Forelimb muscle (tissue), 1 donor: ENCODE results near the gene A1BG. TPM values are rescaled to one million over a fixed set of nuclear protein-coding genes. Genes with fewer than 3 reads are reported as not detected.
"Not testable (repeated sequence)": the region's sequence is repeated elsewhere in the genome, so short reads cannot be mapped to it uniquely, and the experiment has no call there.

Experiments
- DNase-seq: peaks from one replicate; pipeline ENCODE4 v3.0.0-alpha.2; 2013; ENCODE audit warnings: low read depth
- polyA plus RNA-seq: library from polyadenylated mRNA; unstranded; fragments of 120-200 nt; gene quantifications from one replicate; pipeline ENCODE4 v1.2.1, GENCODE V29; 2013; ENCODE audit not compliant: insufficient read length

Gene A1BG
- polyA plus RNA-seq, 1 donor: 3.6 TPM

GRCh38 chr19:58386576-58387337 lies 33.5 kb upstream of the A1BG start, which contains the start of gene RPS5:
Gene RPS5, plus strand, starts transcription at chr19:58387269. Its CDS starts 869 bp downstream, at chr19:58388138.
- DNase-seq: peak; percentile 99

GRCh38 chr19:58385891-58386575 lies 32.7 kb upstream of the A1BG start:
- no peak for DNase-seq

- no peak for DNase-seq
These were observed 32.1 kb upstream of the A1BG start for GRCh38 chr19:58385313-58385890.

GRCh38 chr19:58382997-58383603 lies 29.8 kb upstream of the A1BG start:
- no peak for DNase-seq

- no peak for DNase-seq
These were observed 28.3 kb upstream of the A1BG start for GRCh38 chr19:58381460-58382212.

GRCh38 chr19:58380662-58381459 lies 27.6 kb upstream of the A1BG start, which contains the start of gene ZNF837:
Gene ZNF837, minus strand, starts transcription at chr19:58381030. Its CDS starts 11,698 bp downstream, at chr19:58369332.
- peak; percentile 99 for DNase-seq

- DNase-seq: no peak
These were observed 26.9 kb upstream of the A1BG start for GRCh38 chr19:58380037-58380661.

- DNase-seq: no peak
These were observed 26.0 kb upstream of the A1BG start for GRCh38 chr19:58379246-58379645.

- DNase-seq: not testable (repeated sequence)
These were observed 23.4 kb upstream of the A1BG start for GRCh38 chr19:58376724-58377123.

- no peak for DNase-seq
These were observed 20.9 kb upstream of the A1BG start for GRCh38 chr19:58374200-58374599.

GRCh38 chr19:58372311-58373133 lies 19.2 kb upstream of the A1BG start:
- DNase-seq: no peak

GRCh38 chr19:58368561-58369360 lies 15.5 kb upstream of the A1BG start:
- DNase-seq: no peak

GRCh38 chr19:58367698-58368454 lies 14.6 kb upstream of the A1BG start:
- DNase-seq: no peak

GRCh38 chr19:58366585-58367430 lies 13.5 kb upstream of the A1BG start:
- DNase-seq: no peak

GRCh38 chr19:58364146-58364545 lies 10.9 kb upstream of the A1BG start:
- no peak for DNase-seq

GRCh38 chr19:58362272-58362994 lies 9.1 kb upstream of the A1BG start, which contains the start of gene ZNF497:
Gene ZNF497, minus strand, starts transcription at chr19:58362751. Its CDS starts 5,116 bp downstream, at chr19:58357635.
- peak; percentile 80 for DNase-seq
